ENCODE measurements around the gene UTS2R.

Gene UTS2R

DNA sequence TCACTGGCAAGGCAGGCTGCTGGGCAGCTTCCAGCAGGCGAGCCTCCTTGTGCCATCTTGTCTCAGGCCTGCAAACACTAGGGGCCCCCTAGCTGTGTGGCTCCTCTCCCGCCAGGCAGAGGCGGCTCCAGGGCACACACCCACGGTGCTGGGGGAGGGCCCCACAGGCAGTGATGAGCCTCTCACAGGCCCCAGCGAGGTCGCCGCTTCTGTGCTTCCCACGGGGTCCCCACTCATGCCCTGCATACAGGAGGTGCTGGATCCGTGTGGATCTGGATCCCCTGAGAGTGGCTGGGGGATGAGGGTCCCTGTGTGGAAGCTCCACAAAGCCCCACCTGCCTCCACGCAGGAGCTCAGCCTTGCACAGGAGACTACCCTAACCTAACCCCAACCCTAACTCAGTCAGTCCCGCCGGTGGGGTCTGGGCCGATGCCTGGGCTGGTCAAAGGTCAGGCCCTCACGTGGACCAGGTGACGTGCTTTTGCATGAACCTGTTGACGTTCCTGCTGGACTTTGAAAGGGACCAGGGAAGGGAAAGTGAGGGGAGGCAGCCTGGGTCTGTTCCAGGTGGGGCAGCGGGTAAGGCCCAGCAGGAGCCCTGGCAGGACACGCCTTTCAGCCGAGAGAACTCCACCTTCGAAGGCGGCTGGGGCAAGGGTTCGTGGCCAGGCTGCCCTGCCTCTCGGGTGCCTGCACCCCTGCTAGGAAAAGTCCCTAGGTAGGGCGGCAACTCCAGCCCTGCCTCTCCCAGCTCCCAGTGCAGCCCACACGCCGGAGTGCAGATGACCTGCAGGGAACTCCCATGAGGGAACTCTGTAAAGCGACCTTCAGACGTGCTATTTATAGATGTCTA is 43.2 kb upstream of the UTS2R start:
- CTCF ChIA-PET = interaction anchor here (1.3 kb wide), 1 partner anchor 28 kb away, joined by 5 read pairs; no protein-coding TSS in a partner anchor
- TF ChIP-seq ZNF510 (tag by site-specific recombination; IDR thresholded peaks at IDR 0.05; ENCODE audit: insufficient replicate concordance) (no peak), ZNF600 (tag by site-specific recombination; IDR thresholded peaks at IDR 0.05) (peak; percentile 13; the same call in 1 of the 2 replicates), ZIC2 (tag by site-specific recombination; IDR thresholded peaks at IDR 0.05) (peak; percentile 92), ZNF138 (tag by site-specific recombination; IDR thresholded peaks at IDR 0.05; ENCODE audit: borderline replicate concordance) (no peak), GLIS1 (tag by site-specific recombination; IDR thresholded peaks at IDR 0.05) (peak; percentile 85), ZBTB48 (tag by site-specific recombination; IDR thresholded peaks at IDR 0.05) (peak; percentile 35; the same call in 1 of the 2 replicates), ZNF366 (tag by site-specific recombination; conservative IDR thresholded peaks at IDR 0.05) (no peak), ZNF610 (tag by site-specific recombination; IDR thresholded peaks at IDR 0.05; ENCODE audit: borderline replicate concordance) (no peak), ZFHX2 (tag by site-specific recombination; conservative IDR thresholded peaks at IDR 0.05) (peak; percentile 95), GLIS2 (tag by site-specific recombination; IDR thresholded peaks at IDR 0.05) (peak; percentile 38), ZNF335 (tag by site-specific recombination; conservative IDR thresholded peaks at IDR 0.05) (peak; percentile 25; the same call in 1 of the 2 replicates), ZNF777 (tag by site-specific recombination; IDR thresholded peaks at IDR 0.05; ENCODE audit: borderline replicate concordance) (no peak), SCRT1 (tag by site-specific recombination; IDR thresholded peaks at IDR 0.05; ENCODE audit: borderline replicate concordance) (no peak), ZNF596 (tag by site-specific recombination; IDR thresholded peaks at IDR 0.05) (no peak), KLF1 (tag by site-specific recombination; IDR thresholded peaks at IDR 0.05) (peak; percentile 63), ZNF10 (tag by site-specific recombination; IDR thresholded peaks at IDR 0.05) (no peak), HOXD13 (CRISPR knock-in tag; IDR thresholded peaks at IDR 0.05; ENCODE audit: borderline replicate concordance) (no peak), ZNF404 (tag by site-specific recombination; IDR thresholded peaks at IDR 0.05) (no peak), ZNF792 (tag by site-specific recombination; IDR thresholded peaks at IDR 0.05) (no peak)
- TF ChIP-seq, protein P1, sequence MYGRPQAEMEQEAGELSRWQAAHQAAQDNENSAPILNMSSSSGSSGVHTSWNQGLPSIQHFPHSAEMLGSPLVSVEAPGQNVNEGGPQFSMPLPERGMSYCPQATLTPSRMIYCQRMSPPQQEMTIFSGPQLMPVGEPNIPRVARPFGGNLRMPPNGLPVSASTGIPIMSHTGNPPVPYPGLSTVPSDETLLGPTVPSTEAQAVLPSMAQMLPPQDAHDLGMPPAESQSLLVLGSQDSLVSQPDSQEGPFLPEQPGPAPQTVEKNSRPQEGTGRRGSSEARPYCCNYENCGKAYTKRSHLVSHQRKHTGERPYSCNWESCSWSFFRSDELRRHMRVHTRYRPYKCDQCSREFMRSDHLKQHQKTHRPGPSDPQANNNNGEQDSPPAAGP (tag by site-specific recombination; IDR thresholded peaks at IDR 0.05) = peak; percentile 84; the same call in 1 of the 2 replicates
- TF ChIP-seq, protein P2, sequence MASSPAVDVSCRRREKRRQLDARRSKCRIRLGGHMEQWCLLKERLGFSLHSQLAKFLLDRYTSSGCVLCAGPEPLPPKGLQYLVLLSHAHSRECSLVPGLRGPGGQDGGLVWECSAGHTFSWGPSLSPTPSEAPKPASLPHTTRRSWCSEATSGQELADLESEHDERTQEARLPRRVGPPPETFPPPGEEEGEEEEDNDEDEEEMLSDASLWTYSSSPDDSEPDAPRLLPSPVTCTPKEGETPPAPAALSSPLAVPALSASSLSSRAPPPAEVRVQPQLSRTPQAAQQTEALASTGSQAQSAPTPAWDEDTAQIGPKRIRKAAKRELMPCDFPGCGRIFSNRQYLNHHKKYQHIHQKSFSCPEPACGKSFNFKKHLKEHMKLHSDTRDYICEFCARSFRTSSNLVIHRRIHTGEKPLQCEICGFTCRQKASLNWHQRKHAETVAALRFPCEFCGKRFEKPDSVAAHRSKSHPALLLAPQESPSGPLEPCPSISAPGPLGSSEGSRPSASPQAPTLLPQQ (tag by site-specific recombination; IDR thresholded peaks at IDR 0.05) = no peak
- TF ChIP-seq, protein P3, sequence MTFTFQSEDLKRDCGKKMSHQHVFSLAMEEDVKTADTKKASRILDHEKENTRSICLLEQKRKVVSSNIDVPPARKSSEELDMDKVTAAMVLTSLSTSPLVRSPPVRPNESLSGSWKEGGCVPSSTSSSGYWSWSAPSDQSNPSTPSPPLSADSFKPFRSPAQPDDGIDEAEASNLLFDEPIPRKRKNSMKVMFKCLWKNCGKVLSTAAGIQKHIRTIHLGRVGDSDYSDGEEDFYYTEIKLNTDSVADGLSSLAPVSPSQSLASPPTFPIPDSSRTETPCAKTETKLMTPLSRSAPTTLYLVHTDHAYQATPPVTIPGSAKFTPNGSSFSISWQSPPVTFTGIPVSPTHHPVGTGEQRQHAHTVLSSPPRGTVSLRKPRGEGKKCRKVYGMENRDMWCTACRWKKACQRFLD (tag by site-specific recombination; IDR thresholded peaks at IDR 0.05) = no peak
- TF ChIP-seq, protein P4, sequence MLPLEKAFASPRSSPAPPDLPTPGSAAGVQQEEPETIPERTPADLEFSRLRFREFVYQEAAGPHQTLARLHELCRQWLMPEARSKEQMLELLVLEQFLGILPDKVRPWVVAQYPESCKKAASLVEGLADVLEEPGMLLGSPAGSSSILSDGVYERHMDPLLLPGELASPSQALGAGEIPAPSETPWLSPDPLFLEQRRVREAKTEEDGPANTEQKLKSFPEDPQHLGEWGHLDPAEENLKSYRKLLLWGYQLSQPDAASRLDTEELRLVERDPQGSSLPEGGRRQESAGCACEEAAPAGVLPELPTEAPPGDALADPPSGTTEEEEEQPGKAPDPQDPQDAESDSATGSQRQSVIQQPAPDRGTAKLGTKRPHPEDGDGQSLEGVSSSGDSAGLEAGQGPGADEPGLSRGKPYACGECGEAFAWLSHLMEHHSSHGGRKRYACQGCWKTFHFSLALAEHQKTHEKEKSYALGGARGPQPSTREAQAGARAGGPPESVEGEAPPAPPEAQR (tag by site-specific recombination; IDR thresholded peaks at IDR 0.05) = no peak
- TF ChIP-seq, protein P5, sequence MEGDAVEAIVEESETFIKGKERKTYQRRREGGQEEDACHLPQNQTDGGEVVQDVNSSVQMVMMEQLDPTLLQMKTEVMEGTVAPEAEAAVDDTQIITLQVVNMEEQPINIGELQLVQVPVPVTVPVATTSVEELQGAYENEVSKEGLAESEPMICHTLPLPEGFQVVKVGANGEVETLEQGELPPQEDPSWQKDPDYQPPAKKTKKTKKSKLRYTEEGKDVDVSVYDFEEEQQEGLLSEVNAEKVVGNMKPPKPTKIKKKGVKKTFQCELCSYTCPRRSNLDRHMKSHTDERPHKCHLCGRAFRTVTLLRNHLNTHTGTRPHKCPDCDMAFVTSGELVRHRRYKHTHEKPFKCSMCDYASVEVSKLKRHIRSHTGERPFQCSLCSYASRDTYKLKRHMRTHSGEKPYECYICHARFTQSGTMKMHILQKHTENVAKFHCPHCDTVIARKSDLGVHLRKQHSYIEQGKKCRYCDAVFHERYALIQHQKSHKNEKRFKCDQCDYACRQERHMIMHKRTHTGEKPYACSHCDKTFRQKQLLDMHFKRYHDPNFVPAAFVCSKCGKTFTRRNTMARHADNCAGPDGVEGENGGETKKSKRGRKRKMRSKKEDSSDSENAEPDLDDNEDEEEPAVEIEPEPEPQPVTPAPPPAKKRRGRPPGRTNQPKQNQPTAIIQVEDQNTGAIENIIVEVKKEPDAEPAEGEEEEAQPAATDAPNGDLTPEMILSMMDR (tag by site-specific recombination; IDR thresholded peaks at IDR 0.05) = no peak
- TF ChIP-seq, protein P6, sequence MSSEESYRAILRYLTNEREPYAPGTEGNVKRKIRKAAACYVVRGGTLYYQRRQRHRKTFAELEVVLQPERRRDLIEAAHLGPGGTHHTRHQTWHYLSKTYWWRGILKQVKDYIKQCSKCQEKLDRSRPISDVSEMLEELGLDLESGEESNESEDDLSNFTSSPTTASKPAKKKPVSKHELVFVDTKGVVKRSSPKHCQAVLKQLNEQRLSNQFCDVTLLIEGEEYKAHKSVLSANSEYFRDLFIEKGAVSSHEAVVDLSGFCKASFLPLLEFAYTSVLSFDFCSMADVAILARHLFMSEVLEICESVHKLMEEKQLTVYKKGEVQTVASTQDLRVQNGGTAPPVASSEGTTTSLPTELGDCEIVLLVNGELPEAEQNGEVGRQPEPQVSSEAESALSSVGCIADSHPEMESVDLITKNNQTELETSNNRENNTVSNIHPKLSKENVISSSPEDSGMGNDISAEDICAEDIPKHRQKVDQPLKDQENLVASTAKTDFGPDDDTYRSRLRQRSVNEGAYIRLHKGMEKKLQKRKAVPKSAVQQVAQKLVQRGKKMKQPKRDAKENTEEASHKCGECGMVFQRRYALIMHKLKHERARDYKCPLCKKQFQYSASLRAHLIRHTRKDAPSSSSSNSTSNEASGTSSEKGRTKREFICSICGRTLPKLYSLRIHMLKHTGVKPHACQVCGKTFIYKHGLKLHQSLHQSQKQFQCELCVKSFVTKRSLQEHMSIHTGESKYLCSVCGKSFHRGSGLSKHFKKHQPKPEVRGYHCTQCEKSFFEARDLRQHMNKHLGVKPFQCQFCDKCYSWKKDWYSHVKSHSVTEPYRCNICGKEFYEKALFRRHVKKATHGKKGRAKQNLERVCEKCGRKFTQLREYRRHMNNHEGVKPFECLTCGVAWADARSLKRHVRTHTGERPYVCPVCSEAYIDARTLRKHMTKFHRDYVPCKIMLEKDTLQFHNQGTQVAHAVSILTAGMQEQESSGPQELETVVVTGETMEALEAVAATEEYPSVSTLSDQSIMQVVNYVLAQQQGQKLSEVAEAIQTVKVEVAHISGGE (tag by site-specific recombination; conservative IDR thresholded peaks at IDR 0.05; ENCODE audit: low read depth) = no peak

More for the DNA sequence above, 43.2 kb upstream of the UTS2R start:
- Histone ChIP-seq H3K36me3 (ENCODE audit: control insufficient read depth in 2 of 2, insufficient read depth in 1 of 2, low read length in 2 of 2) (no peaks in the 10 kb centered on the region), H3K4me1 (ENCODE audit: control insufficient read depth, insufficient read depth, low read length) (peaks cover 17% of the 10 kb centered on the region), H3K9me3 (ENCODE audit: control insufficient read depth, insufficient read depth, low read depth, low read length) (no peaks in the 10 kb centered on the region), H3K27ac (ENCODE audit: extremely low read depth, low read depth, low read length) (no peak overlapping the region), H3K4me3 (ENCODE audit: low read depth, low read length) (no peak overlapping the region)
- POLR2A ChIA-PET = interaction anchor here (0.5 to 1.0 kb wide), 3 partner anchors 15 to 73 kb away, joined by 3 to 5 read pairs (median 4); no protein-coding TSS in a partner anchor
